ENCODE data around the gene TAF1D. TPM values are rescaled to one million over a fixed set of nuclear protein-coding genes. Genes with fewer than 3 reads are reported as not detected.

TAF1D gene
- total RNA-seq, 1 donor from 2014 or later, result 145 TPM

GRCh38 chr11:93729129-93729616 lies 12.1 kb downstream of the TAF1D start:
- Mint-ChIP-seq H3K27me3 (ENCODE audit: low read depth, unreplicated experiment) (no peaks in the 10 kb centered on the region), H3K36me3 (ENCODE audit: low read depth, unreplicated experiment) (peaks cover 9% of the 10 kb centered on the region), H3K9me3 (ENCODE audit: unreplicated experiment) (no peaks in the 10 kb centered on the region), H3K4me1 (ENCODE audit: low read depth, unreplicated experiment) (peaks cover 13% of the 10 kb centered on the region), H3K27ac (ENCODE audit: unreplicated experiment) (peak overlapping the region; percentile 30), H3K4me3 (ENCODE audit: unreplicated experiment) (no peak overlapping the region)
- Histone ChIP-seq H3K27me3 (ENCODE audit: insufficient read depth, low read length) (no peaks in the 10 kb centered on the region), H3K27ac (ENCODE audit: low read depth, low read length) (no peak overlapping the region), H3K9ac (ENCODE audit: low read length) (no peak overlapping the region), H3K9me3 (ENCODE audit: insufficient read depth, low read depth, low read length) (no peaks in the 10 kb centered on the region), H4K20me1 (ENCODE audit: insufficient read depth, low read length) (peaks cover 40% of the 10 kb centered on the region), H3K4me2 (ENCODE audit: low read length) (no peak overlapping the region), H2AFZ (ENCODE audit: low read depth, low read length) (no peak overlapping the region), H3K4me1 (ENCODE audit: insufficient read depth, low read length) (no peaks in the 10 kb centered on the region), H3K79me2 (ENCODE audit: insufficient read depth, low read length) (peaks cover 19% of the 10 kb centered on the region), H3K36me3 (ENCODE audit: insufficient read depth, low read length) (peaks cover 73% of the 10 kb centered on the region), H3K4me3 (ENCODE audit: insufficient read depth, low read depth, low read length) (no peak overlapping the region)
- no peak for TF ChIP-seq EZH2 (IDR thresholded peaks at IDR 0.05; ENCODE audit: insufficient read depth, low read length)
- TF ChIP-seq CTCF (IDR thresholded peaks at IDR 0.05; ENCODE audit: insufficient read depth, low read depth, low read length), result no peak
- no peak for FAIRE-seq
- no peak for DNase-seq (ENCODE audit: low read depth)

DNA sequence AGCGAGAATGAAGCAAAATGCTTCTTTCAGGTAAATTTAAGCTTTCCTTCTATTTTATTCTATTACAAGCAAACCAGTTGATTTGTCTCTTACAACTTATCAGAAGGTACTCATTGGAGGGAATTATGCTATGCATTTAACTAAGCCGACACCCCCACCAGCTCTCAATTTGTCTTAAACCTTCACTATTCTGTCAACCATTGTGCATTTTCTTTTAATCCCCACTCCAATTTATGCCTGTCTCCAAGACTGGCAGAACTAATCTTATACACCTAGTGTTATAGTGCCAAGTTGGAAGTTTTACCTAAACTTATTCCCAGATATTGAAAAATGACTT lies 12.5 kb downstream of the TAF1D start:
- H3K36me3 Mint-ChIP-seq (ENCODE audit: low read depth, unreplicated experiment), result peaks cover 10% of the 10 kb centered on the region
- H3K36me3 ChIP-seq (ENCODE audit: insufficient read depth, low read length), result peaks cover 69% of the 10 kb centered on the region

More for the DNA sequence above, 12.5 kb downstream of the TAF1D start:
- TF ChIP-seq CTCF (IDR thresholded peaks at IDR 0.05; ENCODE audit: insufficient read depth, low read depth, low read length) (no peak), EZH2 (IDR thresholded peaks at IDR 0.05; ENCODE audit: insufficient read depth, low read length) (no peak)
- Histone ChIP-seq H3K4me1 (ENCODE audit: insufficient read depth, low read length) (no peaks in the 10 kb centered on the region), H3K9me3 (ENCODE audit: insufficient read depth, low read depth, low read length) (no peaks in the 10 kb centered on the region), H3K4me3 (ENCODE audit: insufficient read depth, low read depth, low read length) (no peak overlapping the region), H3K9ac (ENCODE audit: low read length) (no peak overlapping the region), H3K27me3 (ENCODE audit: insufficient read depth, low read length) (no peaks in the 10 kb centered on the region), H3K27ac (ENCODE audit: low read depth, low read length) (no peak overlapping the region), H2AFZ (ENCODE audit: low read depth, low read length) (no peak overlapping the region), H4K20me1 (ENCODE audit: insufficient read depth, low read length) (peaks cover 36% of the 10 kb centered on the region), H3K4me2 (ENCODE audit: low read length) (no peak overlapping the region), H3K79me2 (ENCODE audit: insufficient read depth, low read length) (peaks cover 15% of the 10 kb centered on the region)
- no peak for FAIRE-seq
- DNase-seq (ENCODE audit: low read depth), result no peak
- Mint-ChIP-seq H3K27me3 (ENCODE audit: low read depth, unreplicated experiment) (no peaks in the 10 kb centered on the region), H3K4me1 (ENCODE audit: low read depth, unreplicated experiment) (peaks cover 12% of the 10 kb centered on the region), H3K27ac (ENCODE audit: unreplicated experiment) (no peak overlapping the region), H3K4me3 (ENCODE audit: unreplicated experiment) (no peak overlapping the region), H3K9me3 (ENCODE audit: unreplicated experiment) (no peaks in the 10 kb centered on the region)
